HepG2 (cell line): ENCODE data around the gene METAP1D. TPM values are rescaled to one million over a fixed set of nuclear protein-coding genes. Genes with fewer than 3 reads are reported as not detected.

Source experiments
- BORCS8-MEF2B ChIP-seq: sonication (generic); formaldehyde crosslinking; IDR thresholded peaks from 2 replicates; pipeline ENCODE4 v1.8.0; 2022; ENCODE audit warnings: mild to moderate bottlenecking, missing genetic modification reagents
- MEIS1 ChIP-seq: sonication (generic); formaldehyde crosslinking; IDR thresholded peaks from 2 replicates; pipeline ENCODE4 v1.9.0; 2021; ENCODE audit warnings: mild to moderate bottlenecking, missing genetic modification reagents, moderate library complexity, borderline replicate concordance
- PATZ1 ChIP-seq: sonication (generic); formaldehyde crosslinking; IDR thresholded peaks from 2 replicates; pipeline ENCODE4 v1.4.0; 2020; ENCODE audit warnings: missing genetic modification reagents
- PAXIP1 ChIP-seq: sonication (generic); formaldehyde crosslinking; conservative IDR thresholded peaks from 2 replicates; pipeline ENCODE4 v1.4.0; 2020; ENCODE audit warnings: mild to moderate bottlenecking, missing genetic modification reagents, moderate library complexity
- RFXANK ChIP-seq: IDR thresholded peaks from 2 replicates; pipeline ENCODE4 v1.6.1; 2016
- SOX13 ChIP-seq, 3 experiments: fragments of 450-650 bp in 1 of 3; sonication (generic) in 1 of 3; formaldehyde crosslinking in 1 of 3; IDR thresholded peaks in 2 of 3; conservative IDR thresholded peaks in 1 of 3; 2 replicates each; pipeline versions ENCODE4 v1.5.0 to v1.6.1; 2016 to 2020; ENCODE audit warnings: antibody characterized with exemption in 1 of 3, mild to moderate bottlenecking in 1 of 3, missing compliant biosample characterization in 1 of 3, missing genetic modification reagents in 1 of 3, moderate library complexity in 1 of 3
- YY1 ChIP-seq: IDR thresholded peaks from 2 replicates; pipeline ENCODE4 v1.6.1; 2011; ENCODE audit warnings: low read length, low read depth, moderate library complexity, mild to moderate bottlenecking; ENCODE audit not compliant: insufficient read depth, insufficient replicate concordance
- ZNF609 ChIP-seq: sonication (generic); formaldehyde crosslinking; IDR thresholded peaks from 2 replicates; pipeline ENCODE4 v1.4.0; 2020; ENCODE audit warnings: mild to moderate bottlenecking, missing genetic modification reagents, borderline replicate concordance
- polyA plus RNA-seq, 8 experiments: library from polyadenylated mRNA; depleted of rRNA in 3 of 8; stranded (reverse) in 7 of 8; unstranded in 1 of 8; fragments of >200 nt; fragmentation: Illumina TruSeq in 4 of 8; extraction: Trizol in 4 of 8; gene quantifications; 2 replicates each; pipeline versions ENCODE4 v1.2.1 to v1.2.3, GENCODE V29; 2011 to 2016; ENCODE audit warnings: low read depth in 4 of 8, missing spikeins in 1 of 8, mixed read lengths in 1 of 8; ENCODE audit not compliant: insufficient read depth in 1 of 8
- total RNA-seq, 5 experiments: library from RNA; depleted of rRNA; stranded (reverse); fragments of >200 nt; fragmentation: Illumina TruSeq; extraction: Trizol; gene quantifications; 2 replicates each; pipeline ENCODE4 v1.2.3, GENCODE V29; 2016; ENCODE audit warnings: low read depth in 1 of 5
- TF ChIP-seq, protein P1 (sequence below): sonication (generic); formaldehyde crosslinking; conservative IDR thresholded peaks from 2 replicates; pipeline ENCODE4 v1.4.0; 2020; ENCODE audit warnings: missing genetic modification reagents
- TF ChIP-seq, protein P2 (sequence below): sonication (generic); formaldehyde crosslinking; IDR thresholded peaks from 2 replicates; pipeline ENCODE4 v1.9.0; 2022; ENCODE audit warnings: low read depth, missing genetic modification reagents
- TF ChIP-seq, protein P3 (sequence below): sonication (generic); formaldehyde crosslinking; IDR thresholded peaks from 2 replicates; pipeline ENCODE4 v1.4.0; 2020; ENCODE audit warnings: mild to moderate bottlenecking, low read depth, missing genetic modification reagents

Gene METAP1D
- total and polyA plus RNA-seq, 2 of the 13 experiments (the other 11 are each of a cell fraction or from before 2014, with no cell fraction given): 14.7 to 21.6 TPM

GRCh38 chr2:172021074-172021931, 21.6 kb downstream of the METAP1D start (continued):
- TF ChIP-seq ZNF609 (CRISPR knock-in tag): peak; percentile 80
- TF ChIP-seq, protein P1, sequence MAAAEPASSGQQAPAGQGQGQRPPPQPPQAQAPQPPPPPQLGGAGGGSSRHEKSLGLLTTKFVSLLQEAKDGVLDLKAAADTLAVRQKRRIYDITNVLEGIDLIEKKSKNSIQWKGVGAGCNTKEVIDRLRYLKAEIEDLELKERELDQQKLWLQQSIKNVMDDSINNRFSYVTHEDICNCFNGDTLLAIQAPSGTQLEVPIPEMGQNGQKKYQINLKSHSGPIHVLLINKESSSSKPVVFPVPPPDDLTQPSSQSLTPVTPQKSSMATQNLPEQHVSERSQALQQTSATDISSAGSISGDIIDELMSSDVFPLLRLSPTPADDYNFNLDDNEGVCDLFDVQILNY (CRISPR knock-in tag): no peak
- TF ChIP-seq, protein P2, sequence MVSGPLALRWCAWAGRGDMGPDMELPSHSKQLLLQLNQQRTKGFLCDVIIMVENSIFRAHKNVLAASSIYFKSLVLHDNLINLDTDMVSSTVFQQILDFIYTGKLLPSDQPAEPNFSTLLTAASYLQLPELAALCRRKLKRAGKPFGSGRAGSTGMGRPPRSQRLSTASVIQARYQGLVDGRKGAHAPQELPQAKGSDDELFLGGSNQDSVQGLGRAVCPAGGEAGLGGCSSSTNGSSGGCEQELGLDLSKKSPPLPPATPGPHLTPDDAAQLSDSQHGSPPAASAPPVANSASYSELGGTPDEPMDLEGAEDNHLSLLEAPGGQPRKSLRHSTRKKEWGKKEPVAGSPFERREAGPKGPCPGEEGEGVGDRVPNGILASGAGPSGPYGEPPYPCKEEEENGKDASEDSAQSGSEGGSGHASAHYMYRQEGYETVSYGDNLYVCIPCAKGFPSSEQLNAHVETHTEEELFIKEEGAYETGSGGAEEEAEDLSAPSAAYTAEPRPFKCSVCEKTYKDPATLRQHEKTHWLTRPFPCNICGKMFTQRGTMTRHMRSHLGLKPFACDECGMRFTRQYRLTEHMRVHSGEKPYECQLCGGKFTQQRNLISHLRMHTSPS (CRISPR knock-in tag): no peak
- 0 out of 2 replicates have a peak, but pooled peaks have one; percentile 22 for TF ChIP-seq PATZ1
- TF ChIP-seq, protein P3, sequence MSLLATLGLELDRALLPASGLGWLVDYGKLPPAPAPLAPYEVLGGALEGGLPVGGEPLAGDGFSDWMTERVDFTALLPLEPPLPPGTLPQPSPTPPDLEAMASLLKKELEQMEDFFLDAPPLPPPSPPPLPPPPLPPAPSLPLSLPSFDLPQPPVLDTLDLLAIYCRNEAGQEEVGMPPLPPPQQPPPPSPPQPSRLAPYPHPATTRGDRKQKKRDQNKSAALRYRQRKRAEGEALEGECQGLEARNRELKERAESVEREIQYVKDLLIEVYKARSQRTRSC (CRISPR knock-in tag): no peak
- peak; percentile 70 for TF ChIP-seq PAXIP1 (CRISPR knock-in tag)
- 0 out of 2 replicates have a peak, but pooled peaks have one; percentile 27 for TF ChIP-seq BORCS8-MEF2B (CRISPR knock-in tag)
- no peak for TF ChIP-seq RFXANK (CRISPR knock-in tag)
- TF ChIP-seq MEIS1 (CRISPR knock-in tag): peak; percentile 61; the same call in 1 of the 2 replicates
- no peak for TF ChIP-seq YY1
- no peak for TF ChIP-seq SOX13 (IDR thresholded peaks at IDR 0.05)
- 0 out of 4 replicates have a peak, but pooled peaks of 1 of the 2 experiments have one; percentile 32 for TF ChIP-seq SOX13 (CRISPR knock-in tag; conservative IDR thresholded peaks at IDR 0.05 in 1 of 2, IDR thresholded peaks at IDR 0.05 in 1 of 2)
